ENCODE measurements around the gene SMCO3. TPM values are rescaled to one million over a fixed set of nuclear protein-coding genes. Genes with fewer than 3 reads are reported as not detected.

The SMCO3 gene
- polyA plus RNA-seq, 4 donors = 0.06 to 0.25 TPM; not detected in 2

DNA sequence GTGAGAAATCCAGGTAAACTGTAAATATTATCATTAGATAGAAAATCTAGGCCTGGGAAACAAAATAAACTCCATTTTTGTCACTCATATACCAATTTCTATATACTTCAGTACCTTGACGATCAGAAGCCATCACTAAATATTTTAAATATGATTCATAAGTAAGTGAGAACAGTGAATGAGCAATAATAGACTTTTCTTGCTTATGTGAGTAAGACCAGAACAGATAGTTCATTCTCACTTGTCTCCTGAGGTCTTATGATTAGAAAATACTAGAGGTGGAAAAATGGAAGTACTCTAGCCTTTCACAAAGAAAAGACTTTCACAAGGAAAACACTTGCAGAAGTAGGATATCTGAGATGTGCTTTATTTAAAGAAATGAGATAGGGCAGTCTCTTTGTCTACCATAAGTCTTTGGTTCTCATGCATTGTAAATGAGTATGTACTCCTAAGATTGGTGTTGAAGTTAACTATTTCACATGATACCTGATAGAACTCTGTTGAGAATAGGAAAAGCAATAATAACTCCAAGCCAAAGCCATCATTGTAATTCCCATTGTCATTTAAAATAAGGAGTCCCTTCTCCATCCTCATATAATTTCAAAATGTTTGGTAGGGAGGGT is 10.1 kb upstream of the SMCO3 start:
- Histone ChIP-seq H3K4me1 (ENCODE audit: control insufficient read depth in 3 of 3, insufficient read depth in 2 of 3, low read depth in 1 of 3, low read length in 2 of 3) (no peaks in the 10 kb centered on the region), H3K4me3 (ENCODE audit: low read depth in 1 of 3, low read length in 3 of 3) (no peak overlapping the region), H3K9me3 (ENCODE audit: control insufficient read depth in 2 of 2, insufficient read depth in 1 of 2, low read depth in 1 of 2, low read length in 1 of 2) (no peaks in the 10 kb centered on the region), H3K36me3 (ENCODE audit: control insufficient read depth in 3 of 3, insufficient read depth in 2 of 3, low read depth in 1 of 3, low read length in 3 of 3) (no peaks in the 10 kb centered on the region), H3K27me3 (ENCODE audit: control insufficient read depth in 3 of 3, insufficient read depth in 3 of 3, low read length in 3 of 3) (no peaks in the 10 kb centered on the region), H3K27ac (ENCODE audit: low read depth in 1 of 3, low read length in 2 of 3) (no peak overlapping the region)
- DNase-seq = no peak
- WGBS, 3 donors = 74 to 76% (median 74%) methylated on average over 1 of the region's 1 CpG
- no peak for FAIRE-seq

DNA sequence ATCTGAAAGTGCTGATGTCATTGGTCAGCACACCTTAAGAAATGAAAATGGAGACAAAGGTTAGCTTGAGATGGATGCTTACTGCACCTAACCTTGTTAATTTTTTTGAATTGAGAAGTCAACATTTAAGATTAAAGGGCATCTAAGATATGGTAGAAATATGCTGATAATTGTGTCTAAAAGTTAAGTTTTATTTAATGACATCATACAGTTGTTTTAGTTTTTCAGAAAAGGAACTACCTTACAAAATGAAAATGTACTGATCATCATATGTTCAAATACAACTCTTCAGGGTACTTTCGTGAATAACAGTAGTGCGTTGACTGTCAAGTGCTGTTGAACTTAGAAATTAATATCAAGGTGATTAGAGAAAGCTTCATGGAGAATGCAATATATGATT is 2.5 kb downstream of the SMCO3 start:
- Histone ChIP-seq H3K36me3 (ENCODE audit: control insufficient read depth in 3 of 3, insufficient read depth in 2 of 3, low read depth in 1 of 3, low read length in 3 of 3) (no peaks in the 10 kb centered on the region), H3K9me3 (ENCODE audit: control insufficient read depth in 2 of 2, insufficient read depth in 1 of 2, low read depth in 1 of 2, low read length in 1 of 2) (no peaks in the 10 kb centered on the region), H3K27ac (ENCODE audit: low read depth in 1 of 3, low read length in 2 of 3) (no peak overlapping the region), H3K4me1 (ENCODE audit: control insufficient read depth in 3 of 3, insufficient read depth in 2 of 3, low read depth in 1 of 3, low read length in 2 of 3) (no peaks in the 10 kb centered on the region), H3K4me3 (ENCODE audit: low read depth in 1 of 3, low read length in 3 of 3) (no peak overlapping the region), H3K27me3 (ENCODE audit: control insufficient read depth in 3 of 3, insufficient read depth in 3 of 3, low read length in 3 of 3) (no peaks in the 10 kb centered on the region)
- 96 to 99% (median 97%) methylated on average over 2 of the region's 2 CpGs for WGBS, 3 donors
- no peak for FAIRE-seq
- no peak for DNase-seq

DNA sequence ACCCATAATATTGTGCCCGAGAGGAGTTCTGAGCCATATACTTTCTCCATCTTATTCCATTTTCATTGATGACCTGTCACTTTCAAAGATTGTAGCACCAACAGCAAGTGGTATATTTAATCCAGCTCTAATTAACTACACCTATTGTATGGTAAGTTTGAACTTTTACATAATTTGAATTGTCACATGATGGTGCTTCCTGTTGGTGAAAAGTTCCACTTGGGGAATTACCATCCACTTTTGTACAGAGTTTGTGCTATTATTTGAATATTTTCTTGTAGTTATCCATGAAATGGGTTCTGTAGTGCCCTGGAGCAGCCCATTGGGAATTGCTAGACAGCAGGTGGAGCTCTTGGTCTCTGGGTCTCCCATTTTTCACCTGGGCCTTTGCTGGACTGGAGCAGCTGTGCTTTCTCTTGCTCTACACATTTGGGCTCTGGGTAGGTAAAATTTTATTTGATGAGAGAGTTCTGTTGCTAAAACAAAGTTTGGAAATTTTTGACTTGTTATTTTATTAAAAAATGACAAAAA is 3.0 kb downstream of the SMCO3 start:
- FAIRE-seq = no peak
- WGBS, 3 donors = 94 to 99% (median 94%) methylated on average over 1 of the region's 1 CpG

DNA sequence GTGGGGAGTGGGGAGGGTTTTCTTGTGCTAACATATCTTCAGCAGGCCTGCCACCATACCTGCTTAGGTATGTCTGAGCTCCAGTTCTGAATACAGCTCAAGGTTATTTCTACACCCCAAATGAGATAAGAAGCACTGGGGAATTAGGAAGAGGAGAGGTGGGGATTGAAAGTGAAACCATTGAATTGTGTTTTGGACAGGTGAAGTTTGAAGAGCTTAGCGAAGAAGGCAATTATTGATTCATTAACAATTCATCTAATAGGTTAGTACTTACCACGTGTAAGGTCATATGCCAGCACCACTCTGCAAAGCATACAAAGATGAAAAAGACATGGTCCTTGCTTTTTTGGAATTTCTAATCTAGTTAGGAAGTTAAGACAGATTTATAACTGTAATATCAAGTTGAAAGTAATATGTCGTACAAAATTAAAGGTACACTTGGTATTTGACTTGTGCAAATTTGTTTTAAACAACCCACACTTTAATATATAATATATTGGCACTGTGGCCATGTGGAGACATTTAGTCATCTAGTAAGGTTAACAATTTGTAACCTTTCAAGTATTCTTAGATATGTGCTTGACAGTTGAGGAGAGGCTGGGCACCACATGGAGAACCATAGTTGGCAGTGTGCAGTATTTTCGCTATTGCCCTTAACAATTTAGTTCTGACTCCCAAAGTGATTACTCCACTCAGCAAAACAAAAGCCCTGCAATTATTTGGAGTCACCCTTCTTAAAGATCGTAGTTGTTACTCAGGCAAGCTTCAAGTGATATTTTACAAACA is 3.6 kb downstream of the SMCO3 start:
- 55 to 73% (median 63%) methylated on average over 5 of the region's 5 CpGs for WGBS, 3 donors
- no peak for FAIRE-seq
- peak in 1 of 2 donors; percentile 10 for DNase-seq
- H3K27me3 ChIP-seq (ENCODE audit: control insufficient read depth in 3 of 3, insufficient read depth in 3 of 3, low read length in 3 of 3) = no peaks in the 10 kb centered on the region
- H3K27ac ChIP-seq (ENCODE audit: low read depth in 1 of 3, low read length in 2 of 3) = no peak overlapping the region
- H3K9me3 ChIP-seq (ENCODE audit: control insufficient read depth in 2 of 2, insufficient read depth in 1 of 2, low read depth in 1 of 2, low read length in 1 of 2) = no peaks in the 10 kb centered on the region
- no peaks in the 10 kb centered on the region for H3K36me3 ChIP-seq (ENCODE audit: control insufficient read depth in 3 of 3, insufficient read depth in 2 of 3, low read depth in 1 of 3, low read length in 3 of 3)
- H3K4me1 ChIP-seq (ENCODE audit: control insufficient read depth in 3 of 3, insufficient read depth in 2 of 3, low read depth in 1 of 3, low read length in 2 of 3) = no peaks in the 10 kb centered on the region
- H3K4me3 ChIP-seq (ENCODE audit: low read depth in 1 of 3, low read length in 3 of 3) = no peak overlapping the region

More for the DNA sequence above, 3.0 kb downstream of the SMCO3 start:
- Histone ChIP-seq H3K9me3 (ENCODE audit: control insufficient read depth in 2 of 2, insufficient read depth in 1 of 2, low read depth in 1 of 2, low read length in 1 of 2) (no peaks in the 10 kb centered on the region), H3K27me3 (ENCODE audit: control insufficient read depth in 3 of 3, insufficient read depth in 3 of 3, low read length in 3 of 3) (no peaks in the 10 kb centered on the region), H3K4me3 (ENCODE audit: low read depth in 1 of 3, low read length in 3 of 3) (no peak overlapping the region), H3K36me3 (ENCODE audit: control insufficient read depth in 3 of 3, insufficient read depth in 2 of 3, low read depth in 1 of 3, low read length in 3 of 3) (no peaks in the 10 kb centered on the region), H3K27ac (ENCODE audit: low read depth in 1 of 3, low read length in 2 of 3) (no peak overlapping the region), H3K4me1 (ENCODE audit: control insufficient read depth in 3 of 3, insufficient read depth in 2 of 3, low read depth in 1 of 3, low read length in 2 of 3) (no peaks in the 10 kb centered on the region)
- DNase-seq = peak; percentile 5 to 36

DNA sequence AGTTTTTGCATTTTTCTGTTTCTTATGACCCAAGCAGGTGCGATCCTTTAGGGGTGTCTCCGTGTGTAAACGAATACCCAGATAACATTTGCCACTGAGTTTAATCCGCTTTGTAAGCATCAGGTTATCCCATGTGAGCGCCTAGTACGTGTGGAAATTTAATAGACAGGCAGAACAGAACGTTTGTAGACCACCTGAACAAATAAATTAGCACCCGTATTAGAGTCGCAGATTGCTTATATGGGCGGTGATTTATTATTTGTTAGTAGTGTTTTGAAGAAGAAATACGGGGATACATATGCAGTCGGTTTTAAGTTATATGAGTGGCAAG is 10.2 kb downstream of the SMCO3 start:
- Histone ChIP-seq H3K27me3 (ENCODE audit: control insufficient read depth in 3 of 3, insufficient read depth in 3 of 3, low read length in 3 of 3) (no peaks in the 10 kb centered on the region), H3K36me3 (ENCODE audit: control insufficient read depth in 3 of 3, insufficient read depth in 2 of 3, low read depth in 1 of 3, low read length in 3 of 3) (peaks cover 0 to 4% (median 0%) of the 10 kb centered on the region in 3 donors), H3K4me1 (ENCODE audit: control insufficient read depth in 3 of 3, insufficient read depth in 2 of 3, low read depth in 1 of 3, low read length in 2 of 3) (peaks cover 0 to 5% (median 2%) of the 10 kb centered on the region in 3 donors), H3K4me3 (ENCODE audit: low read depth in 1 of 3, low read length in 3 of 3) (peak overlapping the region; percentile 87 to 90 (median 88)), H3K27ac (ENCODE audit: low read depth in 1 of 3, low read length in 2 of 3) (peak overlapping the region; percentile 46 to 86 (median 68)), H3K9me3 (ENCODE audit: control insufficient read depth in 2 of 2, insufficient read depth in 1 of 2, low read depth in 1 of 2, low read length in 1 of 2) (no peaks in the 10 kb centered on the region)
- WGBS, 3 donors = 0 to 1% (median 0%) methylated on average over 12 of the region's 12 CpGs
- FAIRE-seq (no peak), DNase-seq (no peak)

DNA sequence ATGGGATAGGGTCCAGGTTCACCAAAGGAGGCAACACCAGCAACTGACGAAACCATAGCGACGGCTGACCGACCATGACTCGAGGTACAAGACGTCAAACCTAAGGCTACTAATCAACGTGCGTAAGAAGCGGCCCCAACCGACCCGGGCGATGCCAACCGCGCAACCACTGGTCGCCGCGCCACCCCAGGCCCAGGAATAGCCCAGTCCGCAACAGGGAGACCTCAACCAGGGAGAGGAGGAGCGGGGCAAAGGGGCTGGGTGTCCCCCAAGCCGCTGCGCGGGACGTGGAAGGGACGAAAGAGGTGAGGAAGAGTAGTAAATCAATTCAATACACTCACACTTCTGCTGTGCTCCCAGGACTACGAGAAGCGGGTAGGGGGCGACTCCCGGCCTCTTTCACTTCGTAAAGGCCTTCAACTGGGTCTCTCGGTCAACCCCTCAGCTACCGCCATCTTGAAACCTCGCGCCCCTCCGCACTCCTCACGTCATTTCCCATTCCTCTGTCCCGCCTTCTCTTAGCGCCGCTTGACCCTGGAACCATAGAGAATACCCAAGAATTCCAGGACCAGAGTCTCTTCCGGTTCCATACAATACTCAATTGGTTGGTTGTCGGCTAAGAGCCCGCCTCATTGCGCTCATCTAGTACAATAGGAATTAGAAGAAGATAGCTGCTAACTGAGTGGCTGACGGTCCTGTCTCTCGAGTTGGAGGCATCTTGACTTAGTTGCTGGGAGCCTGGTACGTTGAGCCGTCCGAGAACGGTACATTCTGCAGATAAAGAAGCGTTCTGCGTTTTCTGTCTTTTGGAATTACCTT is 10.8 kb downstream of the SMCO3 start, which contains the start of the genes C12orf60 and WBP11:
TSS of gene C12orf60 (plus strand) at position 660 of the 819 bp plus-strand sequence. CDS start 19,266 bp downstream, outside the sequence.
TSS of gene WBP11 (minus strand) at position 468 of the 819 bp plus-strand sequence. CDS start 2,095 bp downstream, outside the sequence.
- peaks cover 0 to 5% (median 2%) of the 10 kb centered on the region in 3 donors for H3K4me1 ChIP-seq (ENCODE audit: control insufficient read depth in 3 of 3, insufficient read depth in 2 of 3, low read depth in 1 of 3, low read length in 2 of 3)
- peaks cover 0 to 4% (median 0%) of the 10 kb centered on the region in 3 donors for H3K36me3 ChIP-seq (ENCODE audit: control insufficient read depth in 3 of 3, insufficient read depth in 2 of 3, low read depth in 1 of 3, low read length in 3 of 3)
- peak; percentile 93 for FAIRE-seq
- WGBS, 3 donors = 0% methylated on average over 49 to 50 of the region's 50 CpGs
- H3K4me3 ChIP-seq (ENCODE audit: low read depth in 1 of 3, low read length in 3 of 3) = peak within 1 kb of the TSS; percentile 87 to 90 (median 88)
- H3K9me3 ChIP-seq (ENCODE audit: control insufficient read depth in 2 of 2, insufficient read depth in 1 of 2, low read depth in 1 of 2, low read length in 1 of 2) = no peaks in the 10 kb centered on the region
- H3K27ac ChIP-seq (ENCODE audit: low read depth in 1 of 3, low read length in 2 of 3) = peak within 1 kb of the TSS; percentile 86 to 96 (median 90)
- no peaks in the 10 kb centered on the region for H3K27me3 ChIP-seq (ENCODE audit: control insufficient read depth in 3 of 3, insufficient read depth in 3 of 3, low read length in 3 of 3)
- DNase-seq = peak; percentile 97 to 99

DNA sequence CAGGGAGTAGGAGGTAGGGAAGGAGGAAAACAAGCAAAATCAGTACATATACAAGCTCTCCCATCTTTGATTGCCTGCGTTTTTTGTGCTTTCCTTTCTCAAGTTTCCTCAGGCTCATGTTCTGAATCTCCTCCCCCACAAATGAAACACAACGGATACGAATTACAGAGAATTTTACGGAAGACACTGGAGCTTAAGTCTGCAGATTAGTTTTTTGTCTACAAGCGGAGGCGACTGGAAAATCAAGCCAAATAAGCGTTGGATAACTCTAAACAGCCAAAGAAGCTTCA is 11.3 kb downstream of the SMCO3 start:
- WGBS, 3 donors = 0 to 1% (median 0%) methylated on average over 7 of the region's 7 CpGs
- Histone ChIP-seq H3K27ac (ENCODE audit: low read depth in 1 of 3, low read length in 2 of 3) (peak overlapping the region; percentile 86 to 96 (median 90)), H3K4me1 (ENCODE audit: control insufficient read depth in 3 of 3, insufficient read depth in 2 of 3, low read depth in 1 of 3, low read length in 2 of 3) (peaks cover 0 to 5% (median 2%) of the 10 kb centered on the region in 3 donors), H3K27me3 (ENCODE audit: control insufficient read depth in 3 of 3, insufficient read depth in 3 of 3, low read length in 3 of 3) (no peaks in the 10 kb centered on the region), H3K4me3 (ENCODE audit: low read depth in 1 of 3, low read length in 3 of 3) (peak overlapping the region; percentile 87 to 90 (median 88)), H3K9me3 (ENCODE audit: control insufficient read depth in 2 of 2, insufficient read depth in 1 of 2, low read depth in 1 of 2, low read length in 1 of 2) (no peaks in the 10 kb centered on the region), H3K36me3 (ENCODE audit: control insufficient read depth in 3 of 3, insufficient read depth in 2 of 3, low read depth in 1 of 3, low read length in 3 of 3) (peaks cover 0 to 4% (median under 1%) of the 10 kb centered on the region in 3 donors)
- FAIRE-seq (no peak), DNase-seq (no peak)

DNA sequence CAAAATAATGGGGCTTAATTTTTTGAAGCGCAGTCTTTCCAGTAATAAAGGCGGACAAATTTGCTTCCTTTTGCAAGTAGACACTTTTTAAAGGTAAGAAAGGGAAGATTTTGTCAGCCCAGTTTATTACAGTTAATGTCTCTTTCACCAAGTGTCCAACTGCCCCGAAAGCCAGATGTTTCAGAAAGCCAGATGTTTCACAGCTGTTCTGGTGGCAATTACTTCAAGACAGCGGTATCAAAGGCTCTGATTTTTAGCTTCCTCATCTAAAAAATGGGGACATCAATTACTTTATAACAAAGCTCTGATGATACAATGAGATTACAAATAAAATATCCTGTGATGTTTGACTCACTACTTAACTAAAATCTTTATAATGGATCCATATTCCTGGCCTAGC is 11.7 kb downstream of the SMCO3 start:
- no peaks in the 10 kb centered on the region for H3K9me3 ChIP-seq (ENCODE audit: control insufficient read depth in 2 of 2, insufficient read depth in 1 of 2, low read depth in 1 of 2, low read length in 1 of 2)
- H3K4me3 ChIP-seq (ENCODE audit: low read depth in 1 of 3, low read length in 3 of 3) = peak overlapping the region; percentile 87 to 90 (median 88)
- peaks cover 0 to 5% (median 2%) of the 10 kb centered on the region in 3 donors for H3K4me1 ChIP-seq (ENCODE audit: control insufficient read depth in 3 of 3, insufficient read depth in 2 of 3, low read depth in 1 of 3, low read length in 2 of 3)
- DNase-seq (peak in 1 of 2 donors; percentile 8), FAIRE-seq (no peak)
- peak overlapping the region in 1 of 3 donors; percentile 86 for H3K27ac ChIP-seq (ENCODE audit: low read depth in 1 of 3, low read length in 2 of 3)
- WGBS, 3 donors = 59 to 66% (median 65%) methylated on average over 4 of the region's 4 CpGs
- no peaks in the 10 kb centered on the region for H3K27me3 ChIP-seq (ENCODE audit: control insufficient read depth in 3 of 3, insufficient read depth in 3 of 3, low read length in 3 of 3)
- H3K36me3 ChIP-seq (ENCODE audit: control insufficient read depth in 3 of 3, insufficient read depth in 2 of 3, low read depth in 1 of 3, low read length in 3 of 3) = peaks cover 0 to 6% (median 4%) of the 10 kb centered on the region in 3 donors

Data from small intestine (tissue), 7 donors.